Tongue (tissue), 2 donors: Measurements from ENCODE around the gene PPP5C. TPM values are rescaled to one million over a fixed set of nuclear protein-coding genes. Genes with fewer than 3 reads are reported as not detected.
"Not testable (repeated sequence)": the region's sequence is repeated elsewhere in the genome, so short reads cannot be mapped to it uniquely, and the experiment has no call there.

Source experiments
- DNase-seq: peaks from one replicate; pipeline ENCODE4 v3.0.0-alpha.2; 2015
- total RNA-seq: library from RNA; depleted of rRNA; stranded (reverse); fragments of >200 nt; gene quantifications from one replicate; pipeline ENCODE4 v1.2.3, GENCODE V29; 2014

The PPP5C gene, protein sequence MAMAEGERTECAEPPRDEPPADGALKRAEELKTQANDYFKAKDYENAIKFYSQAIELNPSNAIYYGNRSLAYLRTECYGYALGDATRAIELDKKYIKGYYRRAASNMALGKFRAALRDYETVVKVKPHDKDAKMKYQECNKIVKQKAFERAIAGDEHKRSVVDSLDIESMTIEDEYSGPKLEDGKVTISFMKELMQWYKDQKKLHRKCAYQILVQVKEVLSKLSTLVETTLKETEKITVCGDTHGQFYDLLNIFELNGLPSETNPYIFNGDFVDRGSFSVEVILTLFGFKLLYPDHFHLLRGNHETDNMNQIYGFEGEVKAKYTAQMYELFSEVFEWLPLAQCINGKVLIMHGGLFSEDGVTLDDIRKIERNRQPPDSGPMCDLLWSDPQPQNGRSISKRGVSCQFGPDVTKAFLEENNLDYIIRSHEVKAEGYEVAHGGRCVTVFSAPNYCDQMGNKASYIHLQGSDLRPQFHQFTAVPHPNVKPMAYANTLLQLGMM
- 49.3 TPM for total RNA-seq

DNA sequence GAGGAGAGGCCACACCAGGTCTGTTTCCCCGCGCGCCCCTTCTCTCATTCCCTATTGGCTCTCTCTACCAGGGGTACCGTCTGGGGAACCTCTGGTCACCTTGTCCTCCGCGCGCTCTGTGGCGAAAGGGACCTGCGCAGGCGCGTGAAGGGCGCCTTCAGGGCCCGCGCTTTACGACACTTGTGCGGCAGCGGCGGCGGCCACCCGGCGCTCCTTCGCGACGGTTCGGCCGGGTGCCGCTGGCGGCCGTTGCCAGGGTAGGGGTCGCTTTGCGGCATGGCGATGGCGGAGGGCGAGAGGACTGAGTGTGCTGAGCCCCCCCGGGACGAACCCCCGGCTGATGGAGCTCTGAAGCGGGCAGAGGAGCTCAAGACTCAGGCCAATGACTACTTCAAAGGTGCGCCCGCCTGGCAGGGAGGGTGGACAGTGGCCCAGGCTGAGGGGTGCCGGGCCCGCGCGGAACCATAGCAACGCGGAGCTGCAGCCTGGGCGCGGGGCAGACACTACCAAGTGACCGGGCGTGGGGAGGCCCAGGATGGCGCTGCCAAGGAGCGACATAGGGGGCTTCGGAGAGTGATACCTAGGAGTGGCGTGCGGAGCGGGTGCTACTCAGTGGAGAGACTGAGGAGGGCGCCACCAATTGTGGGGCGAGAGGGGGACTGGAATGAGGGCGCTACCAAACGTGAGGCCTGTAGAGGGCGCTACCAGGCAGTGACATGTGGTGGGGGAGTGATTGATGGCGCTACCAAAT is at the start of gene PPP5C:
PPP5C (plus strand) TSS at position 267 of the 751 bp plus-strand sequence; CDS start at position 277, 10 bp downstream.
- peak; percentile 98 for DNase-seq

GRCh38 chr19:46297700-46298478 is 49.0 kb upstream of the PPP5C start:
- peak; percentile 98 for DNase-seq

- DNase-seq = no peak
These were observed 48.3 kb upstream of the PPP5C start for GRCh38 chr19:46298479-46299003.

- peak; percentile 99 for DNase-seq
These were observed 47.8 kb upstream of the PPP5C start for GRCh38 chr19:46299004-46299509.

DNA sequence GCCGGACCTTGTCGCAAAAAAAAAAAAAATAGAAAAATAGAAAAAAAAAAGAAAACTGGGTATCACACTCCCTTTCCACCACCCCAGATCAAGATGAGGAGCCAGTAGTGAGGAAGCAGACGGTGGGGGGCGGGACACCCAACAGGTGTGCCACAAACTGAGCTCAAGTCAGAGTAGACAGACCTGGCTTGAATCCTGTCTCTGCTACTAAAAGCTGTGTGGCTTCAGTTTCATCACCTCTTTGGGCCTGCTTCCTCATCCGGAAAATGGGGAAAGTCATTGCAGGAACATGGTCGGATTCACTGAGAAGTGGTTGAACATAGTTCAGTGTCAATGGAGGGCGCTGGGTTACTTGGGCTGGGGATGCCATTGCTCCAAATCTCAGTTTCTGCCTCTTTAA is 47.2 kb upstream of the PPP5C start:
- DNase-seq = peak; percentile 48

DNA sequence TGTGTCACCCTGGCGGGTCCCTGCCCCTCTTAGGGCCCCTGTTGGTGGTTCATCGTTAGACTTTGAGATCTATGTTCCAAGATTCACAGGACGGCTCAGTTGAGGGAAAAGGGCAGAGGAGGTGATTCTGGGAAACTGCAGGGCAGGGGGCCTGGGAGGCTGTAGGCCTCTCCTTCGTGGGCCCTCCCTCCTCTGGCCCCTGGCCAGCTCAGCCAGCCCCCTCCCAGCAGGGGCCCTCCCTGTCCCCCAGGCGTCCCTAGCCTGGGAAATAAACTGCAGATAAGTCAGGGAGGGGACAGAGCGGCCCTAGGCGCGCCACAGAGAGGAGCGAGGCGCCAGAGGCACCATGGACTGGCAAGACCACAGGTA is 43.6 kb upstream of the PPP5C start:
- DNase-seq = peak; percentile 64

DNA sequence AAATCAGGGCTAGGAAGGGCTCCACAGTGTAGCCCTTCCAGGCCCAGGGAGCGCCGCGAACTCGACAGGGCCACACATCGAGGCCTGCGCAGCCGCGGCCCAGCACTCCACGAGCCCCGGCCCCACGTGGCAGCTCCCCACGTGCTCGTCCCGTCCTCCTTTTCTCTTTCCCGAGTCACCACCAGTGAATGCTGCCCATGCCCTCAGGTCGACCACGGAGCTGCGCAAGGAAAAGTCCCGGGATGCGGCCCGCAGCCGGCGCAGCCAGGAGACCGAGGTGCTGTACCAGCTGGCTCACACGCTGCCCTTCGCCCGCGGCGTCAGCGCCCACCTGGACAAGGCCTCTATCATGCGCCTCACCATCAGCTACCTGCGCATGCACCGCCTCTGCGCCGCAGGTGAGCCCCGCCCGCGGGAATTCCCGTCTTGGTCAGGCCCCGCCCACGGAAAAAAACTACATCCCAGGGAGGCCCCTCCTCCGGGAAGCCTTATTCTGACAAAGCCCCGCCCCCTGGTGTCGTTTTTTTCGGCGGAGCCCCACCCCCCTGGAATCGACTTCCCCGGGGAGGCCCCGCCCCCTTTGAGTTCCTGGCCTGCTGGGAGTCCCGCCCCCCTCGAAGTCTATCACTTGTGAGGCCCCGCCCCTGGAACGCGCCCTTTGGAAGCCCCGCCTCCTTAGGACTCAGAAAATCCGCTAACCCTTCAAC is 43.0 kb upstream of the PPP5C start:
- DNase-seq = peak; percentile 89

- no peak for DNase-seq
These were observed 40.4 kb upstream of the PPP5C start for GRCh38 chr19:46306501-46306900.

DNA sequence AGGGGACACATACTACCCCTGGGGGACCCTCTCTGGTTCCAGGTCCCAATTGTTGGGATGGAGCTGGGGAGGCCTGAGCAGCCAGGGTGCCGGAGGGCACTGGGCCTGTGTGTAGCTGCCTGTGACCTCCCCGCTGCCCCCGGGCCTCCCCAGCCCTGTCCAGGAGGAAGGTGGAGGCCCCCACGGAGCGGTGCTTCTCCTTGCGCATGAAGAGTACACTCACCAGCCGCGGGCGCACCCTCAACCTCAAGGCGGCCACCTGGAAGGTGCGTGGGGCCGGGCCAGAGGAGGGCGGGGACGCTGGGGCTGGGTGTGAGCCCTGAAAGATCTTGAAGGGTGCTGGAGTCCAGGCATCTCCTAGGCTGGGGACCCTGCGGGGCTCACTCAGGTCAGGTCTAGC is 38.4 kb upstream of the PPP5C start:
- DNase-seq = no peak

DNA sequence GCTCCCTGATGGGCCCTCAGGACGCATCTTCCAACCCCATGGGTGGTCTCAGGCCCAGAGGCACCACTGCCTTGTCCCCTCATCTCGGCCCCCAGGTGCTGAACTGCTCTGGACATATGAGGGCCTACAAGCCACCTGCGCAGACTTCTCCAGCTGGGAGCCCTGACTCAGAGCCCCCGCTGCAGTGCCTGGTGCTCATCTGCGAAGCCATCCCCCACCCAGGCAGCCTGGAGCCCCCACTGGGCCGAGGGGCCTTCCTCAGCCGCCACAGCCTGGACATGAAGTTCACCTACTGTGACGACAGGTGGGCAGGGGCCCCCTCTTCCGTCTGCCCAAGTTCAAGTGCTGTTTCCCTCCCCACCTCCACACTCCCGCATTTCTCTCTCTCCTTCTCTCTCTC is 37.8 kb upstream of the PPP5C start:
- no peak for DNase-seq

- DNase-seq = no peak
These were observed 35.4 kb upstream of the PPP5C start for GRCh38 chr19:46311444-46311843.

- not testable (repeated sequence) for DNase-seq
These were observed 33.1 kb upstream of the PPP5C start for GRCh38 chr19:46313540-46314469.

GRCh38 chr19:46317339-46317738 is 29.5 kb upstream of the PPP5C start:
- no peak for DNase-seq

GRCh38 chr19:46319613-46320012 is 27.3 kb upstream of the PPP5C start:
- DNase-seq = no peak

DNA sequence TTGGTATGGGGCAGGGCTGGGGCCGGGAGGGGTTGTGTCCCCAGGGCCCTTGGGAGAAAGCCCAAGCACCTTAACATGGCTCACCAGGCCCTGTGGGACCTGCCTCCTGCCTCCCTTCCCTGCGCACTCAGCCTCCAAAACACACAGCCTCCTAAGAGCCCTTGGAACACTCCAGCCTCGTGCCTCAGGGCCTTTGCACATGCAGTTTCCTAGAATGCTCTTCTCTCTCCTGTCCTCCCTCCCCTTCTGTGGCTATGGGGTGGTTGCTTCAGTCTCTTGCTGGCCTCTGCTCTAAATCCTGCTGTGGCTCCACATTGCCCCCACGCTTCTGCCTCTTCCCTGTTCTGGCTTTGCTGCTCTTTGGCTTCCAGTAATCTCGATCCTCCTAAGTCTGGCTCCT is 26.3 kb upstream of the PPP5C start:
- no peak for DNase-seq

GRCh38 chr19:46321653-46322052 is 25.2 kb upstream of the PPP5C start:
- DNase-seq = no peak

GRCh38 chr19:46323227-46323626 is 23.7 kb upstream of the PPP5C start:
- DNase-seq = not testable (repeated sequence)

- no peak for DNase-seq
These were observed 22.6 kb upstream of the PPP5C start for GRCh38 chr19:46324277-46324676.

DNA sequence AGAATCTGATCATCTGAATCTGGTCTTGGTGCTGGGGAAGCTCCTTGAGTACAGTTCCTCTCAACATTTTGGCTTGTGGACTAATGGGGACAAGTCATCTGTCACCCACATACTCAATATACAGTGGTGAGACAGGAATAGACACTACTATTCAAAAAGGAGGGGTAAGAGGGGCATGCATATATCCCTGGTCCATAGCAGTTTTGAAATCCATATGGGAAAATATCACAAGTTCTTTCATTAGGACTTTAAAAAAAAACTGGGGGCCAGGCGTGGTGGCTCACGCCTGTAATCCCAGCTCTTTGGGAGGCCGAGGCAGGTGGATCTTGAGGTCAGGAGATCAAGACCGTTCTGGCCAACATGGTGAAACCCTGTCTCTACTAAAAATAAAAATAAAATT is 20.3 kb upstream of the PPP5C start:
- no peak for DNase-seq

GRCh38 chr19:46328079-46328478 is 18.8 kb upstream of the PPP5C start:
- DNase-seq = no peak
